KOPT-K1 (cell line): ENCODE results near the gene NF2.
"Not testable (repeated sequence)": the region's sequence is repeated elsewhere in the genome, so short reads cannot be mapped to it uniquely, and the experiment has no call there.

Experiments
- H3K27ac ChIP-seq: fragments of 200-600 bp; sonication (generic); 2 replicates; pipeline ENCODE4 v1.5.1; 2016; ENCODE audit warnings: antibody characterized with exemption, mild to moderate bottlenecking, low read depth, low read length; ENCODE audit not compliant: poor library complexity, severe bottlenecking
- H3K36me3 ChIP-seq: fragments of 200-600 bp; sonication (generic); 2 replicates; pipeline ENCODE4 v1.5.1; 2017; ENCODE audit warnings: antibody characterized with exemption, mild to moderate bottlenecking, low read length, moderate library complexity; ENCODE audit not compliant: insufficient read depth
- H3K9me3 ChIP-seq: fragments of 200-600 bp; sonication (generic); 2 replicates; pipeline ENCODE4 v1.5.1; 2017; ENCODE audit warnings: antibody characterized with exemption, low read length, mild to moderate bottlenecking; ENCODE audit not compliant: insufficient read depth, poor library complexity, severe bottlenecking

NF2 gene

DNA sequence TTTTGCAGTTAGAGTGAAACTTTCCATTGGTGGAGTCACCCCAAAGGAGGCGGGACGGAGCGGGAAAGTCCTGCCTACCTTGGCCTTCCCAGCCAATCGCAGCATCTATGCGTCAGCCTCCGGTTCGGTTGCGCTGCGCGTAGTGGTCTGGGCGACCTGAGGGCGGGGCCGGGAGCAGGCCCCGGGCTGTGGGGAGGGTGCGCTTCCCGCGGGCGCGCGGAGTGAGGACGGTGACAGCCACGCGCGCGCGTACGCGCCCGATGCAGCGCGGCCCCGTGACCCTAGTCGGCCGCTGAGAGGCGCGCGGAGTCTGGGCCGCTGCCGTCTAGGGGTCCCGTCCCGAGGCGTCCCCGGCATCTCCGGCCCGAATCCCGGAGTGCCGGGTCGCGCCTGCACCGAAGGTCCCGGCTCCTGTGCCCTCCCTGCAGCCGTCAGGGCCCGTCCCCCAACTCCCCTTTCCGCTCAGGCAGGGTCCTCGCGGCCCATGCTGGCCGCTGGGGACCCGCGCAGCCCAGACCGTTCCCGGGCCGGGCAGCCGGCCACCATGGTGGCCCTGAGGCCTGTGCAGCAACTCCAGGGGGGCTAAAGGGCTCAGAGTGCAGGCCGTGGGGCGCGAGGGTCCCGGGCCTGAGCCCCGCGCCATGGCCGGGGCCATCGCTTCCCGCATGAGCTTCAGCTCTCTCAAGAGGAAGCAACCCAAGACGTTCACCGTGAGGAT, at the start of gene NF2:
Gene NF2 (plus strand): TSS at position 276 of the 718 bp plus-strand sequence. CDS start 366 bp downstream, at position 642.
- Histone ChIP-seq H3K9me3 (no peaks in the 10 kb centered on the region), H3K27ac (peak within 1 kb of the TSS; percentile 86), H3K36me3 (peaks cover 22% of the 10 kb centered on the region)

DNA sequence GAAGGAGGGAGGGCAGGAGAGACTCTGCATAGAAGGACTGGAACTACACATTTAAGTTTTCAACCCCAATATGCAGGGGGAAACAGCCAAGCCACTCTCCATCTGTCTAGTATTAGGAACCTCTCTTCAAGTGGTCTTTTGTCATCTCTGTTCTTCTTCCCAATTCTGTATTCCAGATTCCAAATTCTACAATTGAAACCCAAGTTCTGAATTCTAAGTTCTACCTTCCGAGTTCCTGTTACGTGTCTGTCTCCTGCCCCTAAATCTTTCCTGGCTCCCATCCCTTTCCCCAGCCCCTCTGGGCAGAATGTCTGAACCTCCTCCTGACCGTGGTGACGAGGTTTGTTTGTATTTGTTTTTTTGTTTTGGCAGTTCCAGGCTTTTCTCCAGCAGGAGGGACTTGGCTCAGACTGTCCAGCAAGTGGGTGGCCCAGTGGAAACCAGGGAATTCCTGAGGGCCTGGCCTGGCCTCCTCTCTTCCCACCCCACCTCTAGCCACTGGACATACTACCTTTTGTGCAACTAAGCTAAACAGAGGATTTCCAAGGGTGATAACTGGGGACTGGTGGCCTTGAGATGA, 48.3 kb upstream of the NF2 start:
- H3K27ac ChIP-seq = no peak overlapping the region
- H3K36me3 ChIP-seq = peaks cover 45% of the 10 kb centered on the region
- no peaks in the 10 kb centered on the region for H3K9me3 ChIP-seq

DNA sequence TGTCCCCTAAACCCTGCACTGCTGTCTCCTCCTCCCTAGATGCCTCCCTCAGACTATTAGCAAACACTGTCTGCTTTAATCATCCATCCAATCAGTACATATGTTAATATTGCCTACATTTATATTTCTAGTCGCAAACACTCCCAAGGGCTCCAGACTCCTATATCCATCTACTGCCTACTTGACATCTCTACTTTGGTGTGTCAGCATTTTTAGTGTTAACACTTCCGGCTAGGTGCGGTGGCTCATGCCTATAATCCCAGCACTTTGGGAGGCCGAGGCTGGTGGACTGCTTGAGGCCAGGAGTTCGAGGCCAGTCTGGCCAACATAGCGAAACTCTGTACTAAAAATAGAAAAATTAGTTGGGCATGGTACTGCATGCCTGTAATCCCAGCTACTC, 44.4 kb upstream of the NF2 start:
- no peak overlapping the region for H3K27ac ChIP-seq
- H3K9me3 ChIP-seq = no peaks in the 10 kb centered on the region
- peaks cover 62% of the 10 kb centered on the region for H3K36me3 ChIP-seq

DNA sequence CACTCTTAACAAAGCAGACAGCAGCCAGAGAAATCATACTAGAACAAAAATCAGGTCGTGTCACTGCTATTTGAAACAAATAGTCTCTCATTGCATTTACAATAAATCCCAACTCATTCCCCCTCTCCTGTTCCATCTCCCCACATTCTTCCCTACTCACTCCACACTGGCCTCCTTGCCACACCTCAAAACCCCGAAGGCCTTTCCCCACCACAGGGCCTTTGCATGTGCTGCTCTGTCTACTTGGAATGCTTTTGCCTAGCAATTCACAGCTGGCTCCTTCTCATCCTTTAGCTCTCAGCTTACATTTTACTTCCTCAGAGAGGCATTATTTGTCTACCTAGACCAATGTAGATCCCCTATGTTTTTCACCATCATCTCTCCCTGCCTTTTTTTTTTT, 43.6 kb upstream of the NF2 start:
- Histone ChIP-seq H3K36me3 (peaks cover 61% of the 10 kb centered on the region), H3K27ac (no peak overlapping the region), H3K9me3 (no peaks in the 10 kb centered on the region)

DNA sequence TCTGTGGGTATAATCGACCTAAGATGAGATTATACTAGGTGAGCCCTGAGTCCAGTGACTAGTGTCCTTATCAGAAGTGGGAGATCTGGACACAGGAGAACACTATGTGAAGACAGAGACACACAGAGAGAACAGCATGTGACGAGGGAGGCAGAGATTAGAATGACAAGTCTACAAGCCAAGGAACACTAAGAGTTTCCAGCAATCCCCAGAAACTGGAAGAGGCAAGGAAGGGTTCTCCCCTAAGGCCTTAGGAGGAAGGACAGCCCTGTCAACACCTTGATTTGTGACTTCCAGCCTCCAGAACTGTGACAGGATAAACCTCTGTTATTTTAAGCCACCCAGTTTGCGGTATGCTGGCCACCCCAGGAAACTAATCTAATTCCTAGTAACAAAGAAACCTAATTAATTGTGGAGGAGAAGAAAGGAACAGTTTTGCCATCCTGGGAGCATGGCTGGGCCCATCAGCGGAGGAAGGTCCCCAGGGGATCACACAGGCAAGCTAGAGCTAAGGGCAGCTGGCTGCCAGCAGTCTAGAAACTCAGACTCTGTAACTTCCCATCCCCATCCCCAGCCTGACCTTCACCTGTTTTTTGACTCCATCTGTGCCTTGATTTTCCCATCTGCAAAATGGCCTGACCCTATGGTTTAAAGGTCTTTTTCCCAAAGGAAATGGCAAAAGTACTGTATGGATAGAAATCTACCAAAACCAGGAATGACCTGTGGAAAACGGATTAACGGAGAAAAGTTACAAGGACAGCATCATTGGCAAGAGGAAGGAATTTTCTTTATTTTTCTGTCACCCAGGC, 39.6 kb upstream of the NF2 start:
- no peak overlapping the region for H3K27ac ChIP-seq
- no peaks in the 10 kb centered on the region for H3K9me3 ChIP-seq
- H3K36me3 ChIP-seq = peaks cover 49% of the 10 kb centered on the region

DNA sequence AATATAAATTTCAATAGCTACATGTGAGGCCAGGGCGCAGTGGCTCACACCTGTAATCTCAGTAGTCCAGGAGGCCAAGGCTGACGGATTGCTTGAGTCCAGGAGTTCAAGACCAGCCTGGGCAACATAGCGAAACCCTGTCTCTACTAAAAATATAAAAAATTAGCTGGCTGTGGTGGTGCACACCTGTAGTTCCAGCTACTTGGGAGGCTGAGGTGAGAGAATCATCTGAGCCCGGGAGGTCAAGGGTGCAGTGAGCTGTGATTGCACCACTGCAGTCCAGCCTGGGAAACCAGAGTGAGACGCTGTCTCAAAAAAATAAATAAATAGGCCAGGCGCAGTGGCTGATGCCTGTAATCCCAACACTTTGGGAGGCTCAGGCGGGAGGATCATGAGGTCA, 36.9 kb upstream of the NF2 start:
- H3K36me3 ChIP-seq = peaks cover 39% of the 10 kb centered on the region

DNA sequence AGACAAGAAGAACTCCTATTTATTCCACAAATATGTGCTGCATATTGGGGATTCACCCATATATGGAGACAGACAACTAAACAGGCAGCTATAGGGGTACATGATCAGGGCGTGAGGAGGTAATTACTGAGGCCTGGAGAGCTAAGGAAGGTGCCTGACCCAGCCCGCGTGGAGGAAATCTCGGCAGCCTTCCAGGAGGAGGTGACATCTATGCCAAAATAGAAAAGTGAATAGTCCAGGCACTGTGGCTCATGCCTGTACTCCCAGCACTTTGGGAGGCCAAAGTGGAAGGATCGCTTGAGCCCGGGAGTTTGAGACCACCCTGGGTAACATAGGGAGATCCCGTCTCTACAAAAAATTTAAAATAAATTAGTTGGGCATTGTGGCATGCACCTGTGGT, 36.1 kb upstream of the NF2 start:
- no peaks in the 10 kb centered on the region for H3K9me3 ChIP-seq
- peaks cover 31% of the 10 kb centered on the region for H3K36me3 ChIP-seq
- H3K27ac ChIP-seq = no peak overlapping the region

More for the DNA sequence above, 36.9 kb upstream of the NF2 start:
- H3K27ac ChIP-seq, H3K9me3 ChIP-seq: not testable (repeated sequence)

DNA sequence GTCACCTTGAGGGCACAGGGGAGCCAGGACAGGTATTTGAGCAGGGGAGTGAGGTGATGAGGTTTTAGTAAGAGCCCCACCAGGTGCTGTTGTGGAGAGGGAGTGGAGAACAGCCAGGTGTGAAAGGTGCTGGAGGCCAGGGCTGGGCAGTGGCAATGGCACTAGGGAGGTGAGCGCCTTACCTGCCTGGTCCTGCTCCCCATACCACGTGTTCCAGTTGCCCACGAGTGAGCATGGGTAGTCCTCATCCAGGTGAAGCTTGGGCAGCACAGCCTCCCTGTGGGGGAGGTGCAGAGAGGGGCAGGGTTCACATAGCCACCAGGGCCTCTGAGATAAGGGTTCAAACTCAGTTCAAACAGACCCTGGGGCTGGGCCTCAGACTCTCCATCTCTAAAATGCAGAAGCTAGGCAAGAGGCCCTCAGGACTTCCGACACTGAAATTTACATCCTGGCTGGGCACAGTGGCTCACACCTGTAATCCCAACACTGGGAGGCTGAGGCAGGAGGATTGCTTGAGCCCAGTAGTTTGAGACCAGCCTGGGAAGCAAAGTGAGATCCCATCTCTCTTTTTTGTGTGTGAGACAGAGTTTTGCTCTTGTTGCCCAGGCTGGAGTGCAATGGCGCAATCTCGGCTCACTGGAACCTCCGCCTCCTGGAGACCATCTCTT, 34.3 kb upstream of the NF2 start:
- Histone ChIP-seq H3K36me3 (peaks cover 29% of the 10 kb centered on the region), H3K27ac (no peak overlapping the region), H3K9me3 (no peaks in the 10 kb centered on the region)

DNA sequence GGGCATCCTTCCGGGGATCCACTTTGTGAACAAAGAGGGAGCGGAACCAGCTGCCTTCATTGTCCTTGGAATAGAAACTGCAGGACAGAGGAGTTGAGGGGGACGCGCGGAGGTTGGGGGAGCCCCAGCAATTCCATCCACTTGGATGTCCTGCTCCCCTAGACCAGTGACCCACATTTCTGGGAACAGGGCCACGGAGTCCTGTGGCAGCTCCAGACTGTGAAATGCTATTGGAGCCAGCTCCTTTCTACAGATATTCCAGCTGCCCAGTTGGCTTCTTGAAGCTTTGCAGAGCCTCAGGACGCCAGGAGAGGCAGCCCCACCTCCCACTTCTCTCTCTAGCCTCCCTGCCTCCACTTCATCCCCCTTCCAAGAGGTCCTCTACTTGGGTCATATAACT, 33.0 kb upstream of the NF2 start:
- Histone ChIP-seq H3K9me3 (no peaks in the 10 kb centered on the region), H3K36me3 (peaks cover 26% of the 10 kb centered on the region), H3K27ac (no peak overlapping the region)

DNA sequence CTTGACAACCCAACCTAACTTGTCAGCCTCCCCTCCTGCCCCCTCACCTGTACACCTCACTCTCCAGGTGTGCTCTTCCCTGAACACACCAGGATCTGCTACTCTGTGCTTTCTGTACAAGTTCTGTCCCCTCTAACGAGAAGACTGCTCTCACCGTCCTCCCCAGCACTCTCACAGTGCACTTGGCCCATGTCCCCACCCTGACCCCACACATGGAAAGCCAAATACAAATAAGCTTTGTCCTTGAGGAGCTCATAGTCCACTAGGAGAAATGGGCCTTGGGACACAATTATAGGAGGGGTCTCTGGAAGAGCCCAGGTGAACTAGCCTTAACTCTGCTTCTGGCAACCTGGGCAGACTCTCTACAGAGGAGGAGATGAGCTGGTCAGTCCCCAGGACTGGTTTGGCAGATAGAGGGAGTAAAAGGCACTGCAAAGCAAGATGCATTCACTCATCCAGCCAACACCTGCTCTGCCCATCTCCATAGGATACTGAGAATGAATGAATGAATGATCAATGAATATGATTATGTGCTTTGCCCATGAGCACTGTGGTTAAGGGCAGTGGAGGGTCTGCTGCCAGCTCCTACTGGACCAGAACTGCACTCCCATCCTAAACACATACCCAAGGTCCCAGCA, 32.4 kb upstream of the NF2 start:
- H3K9me3 ChIP-seq = no peaks in the 10 kb centered on the region
- H3K36me3 ChIP-seq = peaks cover 23% of the 10 kb centered on the region

DNA sequence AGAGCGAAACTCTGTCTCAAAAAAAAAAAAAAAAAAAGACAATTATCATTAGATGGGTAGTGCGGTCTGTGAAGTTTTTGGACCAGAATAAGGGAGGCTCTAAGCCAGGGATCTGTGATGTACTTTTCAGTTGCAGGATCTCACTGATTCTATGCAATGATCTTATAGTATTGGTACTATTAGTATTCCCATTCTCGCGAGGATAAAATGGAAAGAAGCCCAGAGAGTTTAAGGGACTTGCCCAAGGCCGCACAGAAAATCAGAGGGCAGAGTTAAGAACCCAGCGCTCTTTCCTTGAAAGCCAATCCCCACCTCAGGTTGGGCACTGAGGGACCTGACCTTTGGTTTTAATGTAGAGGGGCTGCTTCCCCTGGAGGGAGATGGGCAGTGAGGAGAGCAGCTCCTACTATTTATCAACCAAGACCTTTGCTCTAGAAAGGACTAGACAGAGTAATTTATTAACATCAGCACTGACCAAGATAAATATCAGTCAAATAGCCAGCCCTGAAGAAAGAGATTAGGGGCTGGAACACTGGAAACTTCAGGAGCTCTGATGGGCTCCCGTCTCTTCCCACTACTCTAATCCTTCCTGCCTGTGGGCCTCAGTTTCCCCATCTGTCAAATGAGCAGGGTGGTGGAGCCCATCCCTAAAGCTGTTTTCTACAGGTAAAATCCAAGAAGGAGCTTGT, 28.5 kb upstream of the NF2 start:
- Histone ChIP-seq H3K36me3 (peaks cover 5% of the 10 kb centered on the region; the same call in 1 of the 2 replicates), H3K27ac (no peak overlapping the region)

More for the DNA sequence above, 32.4 kb upstream of the NF2 start:
- no peak overlapping the region for H3K27ac ChIP-seq

DNA sequence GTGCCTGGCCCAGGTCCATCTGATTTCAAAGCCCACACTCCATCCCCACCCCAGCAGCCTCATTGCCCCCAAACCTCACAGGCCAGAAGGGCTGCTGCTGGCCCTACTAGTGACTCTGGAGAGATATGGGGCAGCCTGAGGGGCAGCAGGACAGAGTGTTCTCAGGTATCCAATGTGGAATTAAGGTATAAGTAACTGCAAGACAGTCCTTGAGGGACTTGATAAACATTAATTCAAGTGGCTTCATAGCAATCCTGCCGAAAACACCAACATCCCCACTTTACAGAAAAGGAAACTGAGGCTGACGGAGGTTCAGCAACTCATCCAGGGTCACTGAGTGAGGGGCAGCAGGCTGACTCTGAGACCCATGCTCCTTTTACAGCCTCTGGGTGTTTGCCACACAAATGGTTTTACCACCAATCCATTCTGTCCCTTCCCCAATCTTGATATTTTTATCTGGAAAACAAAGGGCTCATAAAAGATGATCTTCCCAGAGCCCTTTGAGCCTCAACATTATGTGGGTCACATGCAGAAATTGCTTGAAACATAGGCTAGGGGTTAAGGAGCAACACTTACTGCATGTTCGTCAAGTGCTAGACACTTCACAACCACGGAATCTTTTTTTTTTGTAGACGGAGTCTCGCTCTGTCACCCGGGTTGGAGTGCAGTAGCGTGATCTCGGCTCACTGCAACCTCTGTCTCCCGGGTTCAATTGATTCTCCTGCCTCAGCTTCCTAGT, 24.8 kb upstream of the NF2 start:
- H3K27ac ChIP-seq = no peak overlapping the region
- H3K36me3 ChIP-seq = no peaks in the 10 kb centered on the region
- H3K9me3 ChIP-seq = no peaks in the 10 kb centered on the region

More for the DNA sequence above, 28.5 kb upstream of the NF2 start:
- H3K9me3 ChIP-seq = no peaks in the 10 kb centered on the region

DNA sequence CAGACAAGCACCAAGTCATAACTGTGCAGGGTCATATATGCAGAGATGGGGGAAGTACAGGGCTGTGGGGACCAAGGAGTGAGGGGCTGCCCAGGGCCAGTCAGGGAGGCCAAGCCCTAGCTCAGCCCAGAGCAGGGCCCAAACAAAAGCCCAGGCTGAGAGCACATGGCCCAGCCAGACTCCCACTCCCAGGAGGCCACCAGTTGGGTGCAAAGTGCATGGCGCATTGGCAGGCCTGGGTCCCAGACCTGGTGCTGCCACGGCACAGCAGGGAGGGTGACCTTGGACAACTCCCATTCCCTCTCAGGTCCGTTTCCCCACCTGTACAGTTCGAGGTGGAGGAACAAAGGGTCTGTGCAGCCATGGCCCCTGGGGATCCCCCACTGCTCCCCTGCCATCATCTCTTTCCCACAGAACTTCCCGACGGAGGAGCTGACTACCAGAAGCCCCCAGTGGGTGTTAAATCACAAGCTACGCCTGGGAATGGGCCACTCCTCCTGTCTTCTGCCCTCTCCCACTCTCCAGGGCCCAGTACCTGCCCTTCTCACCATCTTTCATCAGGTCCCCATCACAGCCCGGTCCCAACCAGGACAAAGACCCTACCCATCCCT, 23.1 kb upstream of the NF2 start:
- Histone ChIP-seq H3K27ac (peak overlapping the region; percentile 69), H3K36me3 (no peaks in the 10 kb centered on the region), H3K9me3 (no peaks in the 10 kb centered on the region)
